K562 (cell line): Measurements from ENCODE around the gene ATXN10. TPM values are rescaled to one million over a fixed set of nuclear protein-coding genes. Genes with fewer than 3 reads are reported as not detected.

Experiments
- HSF4 ChIP-seq: fragments of 250-450 bp; sonication (Bioruptor Pico); IDR thresholded peaks from 2 replicates; pipeline ENCODE4 v2.1.2; 2022; ENCODE audit warnings: mild to moderate bottlenecking, moderate library complexity, borderline replicate concordance
- POLR2B ChIP-seq: fragments of 450-650 bp; IDR thresholded peaks from 2 replicates; pipeline ENCODE4 v1.6.1; 2018; ENCODE audit warnings: low read depth; ENCODE audit not compliant: partially characterized antibody
- SRF ChIP-seq, 2 experiments: fragments of 250-450, 450-650 bp in 1 of 2; sonication (Bioruptor Pico) in 1 of 2; sonication (generic) in 1 of 2; formaldehyde crosslinking; IDR thresholded peaks; 2 replicates each; pipeline versions ENCODE4 v1.5.0 to v1.5.1; 2020 to 2022; ENCODE audit warnings: mild to moderate bottlenecking in 1 of 2, missing genetic modification reagents in 1 of 2
- polyA plus RNA-seq, 8 experiments: library from polyadenylated mRNA; depleted of rRNA in 4 of 8; stranded (reverse) in 5 of 8; unstranded in 3 of 8; fragments of >200 nt; fragmentation: Nextera tagmentation in 2 of 8; fragmentation: Illumina TruSeq in 1 of 8; extraction: Ambion mirVana in 2 of 8; extraction: Trizol in 1 of 8; gene quantifications; 2 replicates each; pipeline versions ENCODE4 v1.2.1 to v1.2.3, GENCODE V29; 2011 to 2014; ENCODE audit warnings: inconsistent platforms in 1 of 8, missing spikeins in 1 of 8
- total RNA-seq, 7 experiments: library from RNA; depleted of rRNA in 6 of 7; stranded (reverse); fragments of >200 nt in 6 of 7; fragmentation: Illumina TruSeq in 2 of 7; extraction: Trizol in 2 of 7; gene quantifications; 2 replicates each; pipeline versions ENCODE4 v1.2.1 to v1.2.3, GENCODE V29; 2011 to 2021; ENCODE audit warnings: low replicate concordance in 1 of 7
- TF ChIP-seq, protein P1 (sequence below): fragments of 450-650 bp; IDR thresholded peaks from 2 replicates; pipeline ENCODE4 v1.6.1; 2016; ENCODE audit warnings: low read depth
- TF ChIP-seq, protein P2 (sequence below), 3 experiments: fragments of 200-800 bp in 1 of 3; fragments of 250-450 bp in 1 of 3; fragments of 450-650 bp in 1 of 3; sonication (Bioruptor Pico) in 1 of 3; sonication (Bioruptor generic) in 1 of 3; formaldehyde crosslinking in 1 of 3; IDR thresholded peaks; 2 replicates each; pipeline versions ENCODE4 v1.6.1 to v1.8.0; 2016 to 2022; ENCODE audit warnings: mild to moderate bottlenecking in 2 of 3, missing genetic modification characterization in 2 of 3, missing compliant biosample characterization in 1 of 3, moderate library complexity in 1 of 3
- TF ChIP-seq, protein P3 (sequence below): fragments of 250-450 bp; sonication (Bioruptor Pico); IDR thresholded peaks from 2 replicates; pipeline ENCODE4 v1.5.0; 2020; ENCODE audit warnings: mild to moderate bottlenecking, borderline replicate concordance
- TF ChIP-seq, protein P4 (sequence below): sonication (generic); formaldehyde crosslinking; IDR thresholded peaks from 2 replicates; pipeline ENCODE4 v1.8.1; 2023; ENCODE audit warnings: mild to moderate bottlenecking, missing genetic modification reagents, moderate library complexity
- TF ChIP-seq, protein P5 (sequence below), 2 experiments: fragments of 200-800 bp in 1 of 2; sonication (Bioruptor generic) in 1 of 2; sonication (generic) in 1 of 2; formaldehyde crosslinking in 1 of 2; IDR thresholded peaks in 1 of 2; conservative IDR thresholded peaks in 1 of 2; 2 replicates each; pipeline versions ENCODE4 v1.5.0 to v1.6.1; 2016 to 2020; ENCODE audit warnings: missing compliant biosample characterization in 1 of 2, missing genetic modification characterization in 1 of 2, missing genetic modification reagents in 1 of 2

The ATXN10 gene
- total and polyA plus RNA-seq, 9 of the 15 experiments (the other 6 are each of a cell fraction or from before 2014, with no cell fraction given) = 11.5 to 190 (median 33.6) TPM

DNA sequence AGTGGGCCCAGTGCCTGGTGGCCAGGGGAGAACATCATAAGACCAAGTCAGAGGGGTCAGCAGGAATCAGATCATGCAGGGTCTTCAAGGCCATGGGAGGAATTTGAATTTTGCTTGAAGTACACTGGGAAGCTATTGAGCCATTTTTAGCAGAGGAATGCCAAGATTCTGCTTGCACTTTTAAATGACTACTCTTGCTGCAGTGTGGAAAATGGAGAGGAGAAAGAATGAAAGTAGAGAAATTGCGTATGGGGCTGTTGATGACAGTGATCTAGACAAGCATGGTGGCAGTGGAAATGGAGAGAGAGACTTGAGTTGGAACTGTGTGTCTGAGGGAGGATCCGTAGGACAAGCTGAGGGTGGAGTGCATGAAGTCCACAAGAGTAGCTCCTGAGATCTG is 177.3 kb downstream of the ATXN10 start (continued):
- TF ChIP-seq, protein P1, sequence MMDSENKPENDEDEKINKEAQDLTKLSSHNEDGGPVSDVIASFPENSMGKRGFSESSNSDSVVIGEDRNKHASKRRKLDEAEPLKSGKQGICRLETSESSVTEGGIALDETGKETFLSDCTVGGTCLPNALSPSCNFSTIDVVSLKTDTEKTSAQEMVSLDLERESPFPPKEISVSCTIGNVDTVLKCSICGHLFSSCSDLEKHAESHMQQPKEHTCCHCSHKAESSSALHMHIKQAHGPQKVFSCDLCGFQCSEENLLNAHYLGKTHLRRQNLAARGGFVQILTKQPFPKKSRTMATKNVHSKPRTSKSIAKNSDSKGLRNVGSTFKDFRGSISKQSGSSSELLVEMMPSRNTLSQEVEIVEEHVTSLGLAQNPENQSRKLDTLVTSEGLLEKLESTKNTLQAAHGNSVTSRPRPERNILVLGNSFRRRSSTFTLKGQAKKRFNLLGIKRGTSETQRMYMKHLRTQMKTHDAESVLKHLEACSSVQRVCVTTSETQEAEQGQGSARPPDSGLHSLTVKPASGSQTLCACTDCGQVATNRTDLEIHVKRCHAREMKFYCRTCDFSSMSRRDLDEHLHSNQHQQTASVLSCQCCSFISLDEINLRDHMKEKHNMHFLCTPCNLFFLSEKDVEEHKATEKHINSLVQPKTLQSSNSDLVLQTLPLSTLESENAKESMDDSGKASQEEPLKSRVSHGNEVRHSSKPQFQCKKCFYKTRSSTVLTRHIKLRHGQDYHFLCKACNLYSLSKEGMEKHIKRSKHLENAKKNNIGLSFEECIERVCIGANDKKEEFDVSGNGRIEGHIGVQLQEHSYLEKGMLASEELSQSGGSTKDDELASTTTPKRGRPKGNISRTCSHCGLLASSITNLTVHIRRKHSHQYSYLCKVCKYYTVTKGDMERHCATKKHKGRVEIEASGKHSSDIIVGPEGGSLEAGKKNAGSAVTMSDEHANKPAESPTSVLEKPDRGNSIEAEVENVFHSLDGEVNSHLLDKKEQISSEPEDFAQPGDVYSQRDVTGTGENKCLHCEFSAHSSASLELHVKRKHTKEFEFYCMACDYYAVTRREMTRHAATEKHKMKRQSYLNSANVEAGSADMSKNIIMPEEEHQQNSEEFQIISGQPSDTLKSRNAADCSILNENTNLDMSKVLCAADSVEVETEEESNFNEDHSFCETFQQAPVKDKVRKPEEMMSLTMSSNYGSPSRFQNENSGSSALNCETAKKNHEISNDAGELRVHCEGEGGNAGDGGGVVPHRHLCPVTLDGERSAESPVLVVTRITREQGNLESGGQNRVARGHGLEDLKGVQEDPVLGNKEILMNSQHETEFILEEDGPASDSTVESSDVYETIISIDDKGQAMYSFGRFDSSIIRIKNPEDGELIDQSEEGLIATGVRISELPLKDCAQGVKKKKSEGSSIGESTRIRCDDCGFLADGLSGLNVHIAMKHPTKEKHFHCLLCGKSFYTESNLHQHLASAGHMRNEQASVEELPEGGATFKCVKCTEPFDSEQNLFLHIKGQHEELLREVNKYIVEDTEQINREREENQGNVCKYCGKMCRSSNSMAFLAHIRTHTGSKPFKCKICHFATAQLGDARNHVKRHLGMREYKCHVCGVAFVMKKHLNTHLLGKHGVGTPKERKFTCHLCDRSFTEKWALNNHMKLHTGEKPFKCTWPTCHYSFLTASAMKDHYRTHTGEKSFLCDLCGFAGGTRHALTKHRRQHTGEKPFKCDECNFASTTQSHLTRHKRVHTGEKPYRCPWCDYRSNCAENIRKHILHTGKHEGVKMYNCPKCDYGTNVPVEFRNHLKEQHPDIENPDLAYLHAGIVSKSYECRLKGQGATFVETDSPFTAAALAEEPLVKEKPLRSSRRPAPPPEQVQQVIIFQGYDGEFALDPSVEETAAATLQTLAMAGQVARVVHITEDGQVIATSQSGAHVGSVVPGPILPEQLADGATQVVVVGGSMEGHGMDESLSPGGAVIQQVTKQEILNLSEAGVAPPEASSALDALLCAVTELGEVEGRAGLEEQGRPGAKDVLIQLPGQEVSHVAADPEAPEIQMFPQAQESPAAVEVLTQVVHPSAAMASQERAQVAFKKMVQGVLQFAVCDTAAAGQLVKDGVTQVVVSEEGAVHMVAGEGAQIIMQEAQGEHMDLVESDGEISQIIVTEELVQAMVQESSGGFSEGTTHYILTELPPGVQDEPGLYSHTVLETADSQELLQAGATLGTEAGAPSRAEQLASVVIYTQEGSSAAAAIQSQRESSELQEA = no peak
- TF ChIP-seq POLR2B = no peak
- TF ChIP-seq, protein P2, sequence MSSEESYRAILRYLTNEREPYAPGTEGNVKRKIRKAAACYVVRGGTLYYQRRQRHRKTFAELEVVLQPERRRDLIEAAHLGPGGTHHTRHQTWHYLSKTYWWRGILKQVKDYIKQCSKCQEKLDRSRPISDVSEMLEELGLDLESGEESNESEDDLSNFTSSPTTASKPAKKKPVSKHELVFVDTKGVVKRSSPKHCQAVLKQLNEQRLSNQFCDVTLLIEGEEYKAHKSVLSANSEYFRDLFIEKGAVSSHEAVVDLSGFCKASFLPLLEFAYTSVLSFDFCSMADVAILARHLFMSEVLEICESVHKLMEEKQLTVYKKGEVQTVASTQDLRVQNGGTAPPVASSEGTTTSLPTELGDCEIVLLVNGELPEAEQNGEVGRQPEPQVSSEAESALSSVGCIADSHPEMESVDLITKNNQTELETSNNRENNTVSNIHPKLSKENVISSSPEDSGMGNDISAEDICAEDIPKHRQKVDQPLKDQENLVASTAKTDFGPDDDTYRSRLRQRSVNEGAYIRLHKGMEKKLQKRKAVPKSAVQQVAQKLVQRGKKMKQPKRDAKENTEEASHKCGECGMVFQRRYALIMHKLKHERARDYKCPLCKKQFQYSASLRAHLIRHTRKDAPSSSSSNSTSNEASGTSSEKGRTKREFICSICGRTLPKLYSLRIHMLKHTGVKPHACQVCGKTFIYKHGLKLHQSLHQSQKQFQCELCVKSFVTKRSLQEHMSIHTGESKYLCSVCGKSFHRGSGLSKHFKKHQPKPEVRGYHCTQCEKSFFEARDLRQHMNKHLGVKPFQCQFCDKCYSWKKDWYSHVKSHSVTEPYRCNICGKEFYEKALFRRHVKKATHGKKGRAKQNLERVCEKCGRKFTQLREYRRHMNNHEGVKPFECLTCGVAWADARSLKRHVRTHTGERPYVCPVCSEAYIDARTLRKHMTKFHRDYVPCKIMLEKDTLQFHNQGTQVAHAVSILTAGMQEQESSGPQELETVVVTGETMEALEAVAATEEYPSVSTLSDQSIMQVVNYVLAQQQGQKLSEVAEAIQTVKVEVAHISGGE (CRISPR knock-in tag; IDR thresholded peaks at IDR 0.05) = no peak
- no peak for TF ChIP-seq HSF4 (CRISPR knock-in tag)
- TF ChIP-seq, protein P3, sequence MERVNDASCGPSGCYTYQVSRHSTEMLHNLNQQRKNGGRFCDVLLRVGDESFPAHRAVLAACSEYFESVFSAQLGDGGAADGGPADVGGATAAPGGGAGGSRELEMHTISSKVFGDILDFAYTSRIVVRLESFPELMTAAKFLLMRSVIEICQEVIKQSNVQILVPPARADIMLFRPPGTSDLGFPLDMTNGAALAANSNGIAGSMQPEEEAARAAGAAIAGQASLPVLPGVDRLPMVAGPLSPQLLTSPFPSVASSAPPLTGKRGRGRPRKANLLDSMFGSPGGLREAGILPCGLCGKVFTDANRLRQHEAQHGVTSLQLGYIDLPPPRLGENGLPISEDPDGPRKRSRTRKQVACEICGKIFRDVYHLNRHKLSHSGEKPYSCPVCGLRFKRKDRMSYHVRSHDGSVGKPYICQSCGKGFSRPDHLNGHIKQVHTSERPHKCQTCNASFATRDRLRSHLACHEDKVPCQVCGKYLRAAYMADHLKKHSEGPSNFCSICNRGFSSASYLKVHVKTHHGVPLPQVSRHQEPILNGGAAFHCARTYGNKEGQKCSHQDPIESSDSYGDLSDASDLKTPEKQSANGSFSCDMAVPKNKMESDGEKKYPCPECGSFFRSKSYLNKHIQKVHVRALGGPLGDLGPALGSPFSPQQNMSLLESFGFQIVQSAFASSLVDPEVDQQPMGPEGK (CRISPR knock-in tag) = no peak
- TF ChIP-seq, protein P4, sequence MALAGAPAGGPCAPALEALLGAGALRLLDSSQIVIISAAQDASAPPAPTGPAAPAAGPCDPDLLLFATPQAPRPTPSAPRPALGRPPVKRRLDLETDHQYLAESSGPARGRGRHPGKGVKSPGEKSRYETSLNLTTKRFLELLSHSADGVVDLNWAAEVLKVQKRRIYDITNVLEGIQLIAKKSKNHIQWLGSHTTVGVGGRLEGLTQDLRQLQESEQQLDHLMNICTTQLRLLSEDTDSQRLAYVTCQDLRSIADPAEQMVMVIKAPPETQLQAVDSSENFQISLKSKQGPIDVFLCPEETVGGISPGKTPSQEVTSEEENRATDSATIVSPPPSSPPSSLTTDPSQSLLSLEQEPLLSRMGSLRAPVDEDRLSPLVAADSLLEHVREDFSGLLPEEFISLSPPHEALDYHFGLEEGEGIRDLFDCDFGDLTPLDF (CRISPR knock-in tag) = no peak
- TF ChIP-seq, protein P5, sequence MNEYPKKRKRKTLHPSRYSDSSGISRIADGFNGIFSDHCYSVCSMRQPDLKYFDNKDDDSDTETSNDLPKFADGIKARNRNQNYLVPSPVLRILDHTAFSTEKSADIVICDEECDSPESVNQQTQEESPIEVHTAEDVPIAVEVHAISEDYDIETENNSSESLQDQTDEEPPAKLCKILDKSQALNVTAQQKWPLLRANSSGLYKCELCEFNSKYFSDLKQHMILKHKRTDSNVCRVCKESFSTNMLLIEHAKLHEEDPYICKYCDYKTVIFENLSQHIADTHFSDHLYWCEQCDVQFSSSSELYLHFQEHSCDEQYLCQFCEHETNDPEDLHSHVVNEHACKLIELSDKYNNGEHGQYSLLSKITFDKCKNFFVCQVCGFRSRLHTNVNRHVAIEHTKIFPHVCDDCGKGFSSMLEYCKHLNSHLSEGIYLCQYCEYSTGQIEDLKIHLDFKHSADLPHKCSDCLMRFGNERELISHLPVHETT (CRISPR knock-in tag; conservative IDR thresholded peaks at IDR 0.05 in 1 of 2, IDR thresholded peaks at IDR 0.05 in 1 of 2) = no peak
- TF ChIP-seq SRF (CRISPR knock-in tag; IDR thresholded peaks at IDR 0.05) = no peak
